NCI-H1105 (cell line): ENCODE data around the gene MATN3.
A peak's percentile ranks its signal among the peaks of the same experiment; 100 is the strongest.

Source experiments
- DNase-seq: peaks from one replicate; lab custom pipeline; 2025; lab: John Stamatoyannopoulos, UW

MATN3 gene

GRCh38 chr2:20001361-20001863 is 11.1 kb downstream of the MATN3 start:
- no peak for DNase-seq

GRCh38 chr2:19993731-19994130 is 18.7 kb downstream of the MATN3 start:
- no peak for DNase-seq

- no peak for DNase-seq
Observed at GRCh38 chr2:19991895-19992294, 20.6 kb downstream of the MATN3 start.

GRCh38 chr2:19990416-19990728 is 22.1 kb downstream of the MATN3 start:
- peak; percentile 16 for DNase-seq

- DNase-seq, result peak; percentile 89
Observed at GRCh38 chr2:19989667-19990415, 22.6 kb downstream of the MATN3 start, which contains the start of gene WDR35. WDR35 (minus strand) TSS chr2:19990105; CDS start chr2:19990015, 90 bp downstream.

- no peak for DNase-seq
Observed at GRCh38 chr2:19989342-19989666, 23.2 kb downstream of the MATN3 start.

- no peak for DNase-seq
Observed at GRCh38 chr2:19988600-19988999, 23.9 kb downstream of the MATN3 start.

- DNase-seq, result no peak
Observed at GRCh38 chr2:19987936-19988335, 24.5 kb downstream of the MATN3 start.

GRCh38 chr2:19982268-19982667 is 30.2 kb downstream of the MATN3 start:
- DNase-seq, result no peak

GRCh38 chr2:19979932-19980331 is 32.5 kb downstream of the MATN3 start:
- DNase-seq, result no peak

GRCh38 chr2:19973466-19973865 is 39.0 kb downstream of the MATN3 start:
- DNase-seq, result no peak

GRCh38 chr2:19971691-19972090 is 40.8 kb downstream of the MATN3 start:
- no peak for DNase-seq

- DNase-seq, result no peak
Observed at GRCh38 chr2:19963386-19963785, 49.1 kb downstream of the MATN3 start.

- DNase-seq, result peak; percentile 32
Observed at GRCh38 chr2:19955544-19956422, 56.7 kb downstream of the MATN3 start.

- no peak for DNase-seq
Observed at GRCh38 chr2:19949071-19949470, 63.4 kb downstream of the MATN3 start.

- DNase-seq, result no peak
Observed at GRCh38 chr2:19947184-19947940, 65.1 kb downstream of the MATN3 start.

GRCh38 chr2:19944205-19944845 is 68.1 kb downstream of the MATN3 start:
- DNase-seq, result no peak

GRCh38 chr2:19943189-19943588 is 69.3 kb downstream of the MATN3 start:
- DNase-seq, result no peak

- no peak for DNase-seq
Observed at GRCh38 chr2:19942199-19942598, 70.3 kb downstream of the MATN3 start.
